ENCODE results near the gene LRRIQ1. TPM values are rescaled to one million over a fixed set of nuclear protein-coding genes. Genes with fewer than 3 reads are reported as not detected.

Gene LRRIQ1
- total and polyA plus RNA-seq, 2 of the 8 experiments (the other 6 are each of a cell fraction or from before 2014, with no cell fraction given): 0.24 to 0.76 TPM

DNA sequence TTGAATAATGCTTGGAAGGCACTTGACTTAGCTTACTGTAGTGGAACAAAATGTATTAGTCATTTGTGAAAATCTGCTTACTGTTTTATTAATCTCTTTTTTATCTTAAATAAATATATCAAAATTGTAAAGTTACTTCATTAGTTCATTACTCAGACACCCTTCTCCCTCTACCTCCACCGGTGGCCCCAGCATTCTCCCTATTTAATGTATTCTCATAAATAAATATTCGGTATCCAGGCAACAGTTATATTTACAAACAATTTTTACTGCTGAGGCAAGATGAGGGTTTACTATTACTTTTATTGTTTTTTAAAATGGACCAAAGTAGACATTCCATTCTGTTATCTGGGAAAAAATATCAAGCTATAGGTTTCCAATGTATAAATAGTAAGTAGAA, 224.3 kb downstream of the LRRIQ1 start (continued):
- TF ChIP-seq KDM5A (IDR thresholded peaks at IDR 0.05; ENCODE audit: low read length) (no peak), MAFK (IDR thresholded peaks at IDR 0.05; ENCODE audit: low read depth, low read length) (no peak)

All from H1 (cell line).